Upper lobe of right lung (tissue), 1 donor: ENCODE data around the gene CPM. TPM values are rescaled to one million over a fixed set of nuclear protein-coding genes. Genes with fewer than 3 reads are reported as not detected.
A peak's percentile ranks its signal among the peaks of the same experiment; 100 is the strongest.

Experiments used
- ATAC-seq: fragments of 200-7000 bp; cut with Tn5 transposase; one replicate; pipeline ENCODE4 v1.9.1; 2020; ENCODE audit warnings: mild to moderate bottlenecking, moderate library complexity
- DNase-seq: peaks from one replicate; pipeline ENCODE4 v3.0.0-alpha.2; 2020
- H3K27ac ChIP-seq: fragments of 200-600 bp; one replicate; pipeline ENCODE4 v1.8.0; 2022
- H3K27me3 ChIP-seq: fragments of 200-600 bp; one replicate; pipeline ENCODE4 v1.8.0; 2022; ENCODE audit warnings: mild to moderate bottlenecking
- H3K36me3 ChIP-seq: fragments of 200-600 bp; one replicate; pipeline ENCODE4 v1.8.0; 2022
- H3K4me1 ChIP-seq: fragments of 200-600 bp; one replicate; pipeline ENCODE4 v1.8.0; 2022
- H3K4me3 ChIP-seq: fragments of 200-600 bp; one replicate; pipeline ENCODE4 v1.8.0; 2022; ENCODE audit warnings: mild to moderate bottlenecking
- H3K9me3 ChIP-seq: fragments of 200-600 bp; one replicate; pipeline ENCODE4 v1.8.0; 2022
- intact Hi-C: fragments of 100-400 bp; cut with DNase I; formaldehyde crosslinking; loops from one replicate; pipeline ENCODE4 v1.11.0; 2022
- total RNA-seq: library from RNA; stranded (reverse); fragmentation: NEBNext Ultra II Directional; extraction: Animal tissue kit (Norgen Biotek cat#: 25700); gene quantifications from one replicate; pipeline ENCODE4 v1.2.1, GENCODE V29; 2021
- TF ChIP-seq, protein P1 (sequence below): fragments of 200-600 bp; IDR thresholded peaks from one replicate; pipeline ENCODE4 v1.8.0; 2022; ENCODE audit warnings: antibody characterized with exemption
- donor health status: DM: no; HTN: yes; CAD: no; lungs with severe emphysema.

Gene CPM
- total RNA-seq, 1 donor from 2014 or later: 165 TPM

DNA sequence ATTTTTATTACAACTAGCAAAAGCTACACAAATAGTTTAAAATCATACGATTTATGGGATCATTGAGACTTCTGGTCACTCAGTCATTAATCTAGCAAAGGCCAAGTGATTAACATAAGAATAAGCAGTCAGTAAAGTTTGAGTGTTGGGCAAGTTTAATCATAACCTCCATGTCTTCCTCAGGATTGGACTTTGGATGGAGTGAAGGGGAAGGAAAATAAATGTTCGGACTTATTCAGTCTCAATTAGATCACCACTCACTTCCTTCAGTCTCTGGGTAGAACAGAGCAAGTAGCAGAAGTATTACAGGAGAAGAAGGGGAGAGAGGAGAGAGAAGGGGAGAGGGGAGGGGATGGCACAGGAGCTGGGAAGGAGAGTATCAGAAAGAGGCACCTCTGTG is 31.4 kb downstream of the CPM start:
- peaks cover 16% of the 10 kb centered on the region for H3K4me1 ChIP-seq
- intact Hi-C loops: no loop called here
- no peaks in the 10 kb centered on the region for H3K36me3 ChIP-seq
- H3K27ac ChIP-seq: no peak overlapping the region
- ATAC-seq (no peak), DNase-seq (no peak)
- H3K4me3 ChIP-seq: no peak overlapping the region
- no peaks in the 10 kb centered on the region for H3K27me3 ChIP-seq
- H3K9me3 ChIP-seq: no peaks in the 10 kb centered on the region
- TF ChIP-seq, protein P1, sequence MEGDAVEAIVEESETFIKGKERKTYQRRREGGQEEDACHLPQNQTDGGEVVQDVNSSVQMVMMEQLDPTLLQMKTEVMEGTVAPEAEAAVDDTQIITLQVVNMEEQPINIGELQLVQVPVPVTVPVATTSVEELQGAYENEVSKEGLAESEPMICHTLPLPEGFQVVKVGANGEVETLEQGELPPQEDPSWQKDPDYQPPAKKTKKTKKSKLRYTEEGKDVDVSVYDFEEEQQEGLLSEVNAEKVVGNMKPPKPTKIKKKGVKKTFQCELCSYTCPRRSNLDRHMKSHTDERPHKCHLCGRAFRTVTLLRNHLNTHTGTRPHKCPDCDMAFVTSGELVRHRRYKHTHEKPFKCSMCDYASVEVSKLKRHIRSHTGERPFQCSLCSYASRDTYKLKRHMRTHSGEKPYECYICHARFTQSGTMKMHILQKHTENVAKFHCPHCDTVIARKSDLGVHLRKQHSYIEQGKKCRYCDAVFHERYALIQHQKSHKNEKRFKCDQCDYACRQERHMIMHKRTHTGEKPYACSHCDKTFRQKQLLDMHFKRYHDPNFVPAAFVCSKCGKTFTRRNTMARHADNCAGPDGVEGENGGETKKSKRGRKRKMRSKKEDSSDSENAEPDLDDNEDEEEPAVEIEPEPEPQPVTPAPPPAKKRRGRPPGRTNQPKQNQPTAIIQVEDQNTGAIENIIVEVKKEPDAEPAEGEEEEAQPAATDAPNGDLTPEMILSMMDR: no peak

DNA sequence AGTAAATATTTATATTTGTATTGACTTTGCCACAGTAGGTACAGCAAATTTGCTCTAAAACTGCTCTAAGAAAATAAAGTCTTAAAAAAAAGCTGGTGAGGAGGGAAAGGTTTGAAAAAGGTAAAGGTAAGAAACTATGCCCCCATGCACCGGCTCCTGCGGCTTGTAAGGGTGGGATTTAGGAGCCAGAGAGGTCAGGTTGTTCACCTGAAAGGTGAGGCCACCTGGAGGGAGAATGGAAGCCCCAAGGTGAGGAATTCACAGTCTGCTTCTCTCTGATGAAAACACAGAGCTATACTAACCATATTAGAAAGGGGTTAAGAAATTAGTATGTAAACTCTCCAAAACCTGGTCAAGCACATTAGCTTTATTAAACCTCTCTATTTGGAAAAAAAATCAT is 31.8 kb downstream of the CPM start:
- Histone ChIP-seq H3K36me3 (no peaks in the 10 kb centered on the region), H3K9me3 (no peaks in the 10 kb centered on the region), H3K27me3 (no peaks in the 10 kb centered on the region), H3K4me1 (peaks cover 16% of the 10 kb centered on the region), H3K27ac (no peak overlapping the region), H3K4me3 (no peak overlapping the region)
- DNase-seq (no peak), ATAC-seq (no peak)
- TF ChIP-seq, protein P1: no peak
- intact Hi-C loops: no loop called here

DNA sequence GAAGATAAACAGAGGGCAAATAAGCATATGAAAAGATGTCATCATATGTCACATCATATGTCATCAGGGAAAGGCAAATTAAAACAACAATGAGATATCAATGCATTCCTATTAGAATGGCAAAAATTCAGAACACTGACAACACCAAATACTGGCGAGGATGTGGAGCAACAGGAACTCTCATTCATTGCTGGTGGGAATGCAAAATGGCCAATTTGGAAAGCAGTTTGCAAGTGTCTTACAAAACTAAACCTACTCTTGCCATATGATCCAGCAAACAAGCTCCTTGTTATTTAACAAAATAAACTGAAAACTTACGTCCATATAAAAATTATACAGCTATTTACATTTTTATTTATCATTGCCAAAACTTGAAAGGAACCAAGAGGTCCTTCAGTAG is 32.7 kb downstream of the CPM start:
- no peaks in the 10 kb centered on the region for H3K9me3 ChIP-seq
- TF ChIP-seq, protein P1: no peak
- DNase-seq: no peak
- H3K4me1 ChIP-seq: peaks cover 16% of the 10 kb centered on the region
- ATAC-seq: no peak
- no peak overlapping the region for H3K27ac ChIP-seq
- intact Hi-C loops: no loop called here
- H3K27me3 ChIP-seq: no peaks in the 10 kb centered on the region
- no peak overlapping the region for H3K4me3 ChIP-seq
- no peaks in the 10 kb centered on the region for H3K36me3 ChIP-seq

DNA sequence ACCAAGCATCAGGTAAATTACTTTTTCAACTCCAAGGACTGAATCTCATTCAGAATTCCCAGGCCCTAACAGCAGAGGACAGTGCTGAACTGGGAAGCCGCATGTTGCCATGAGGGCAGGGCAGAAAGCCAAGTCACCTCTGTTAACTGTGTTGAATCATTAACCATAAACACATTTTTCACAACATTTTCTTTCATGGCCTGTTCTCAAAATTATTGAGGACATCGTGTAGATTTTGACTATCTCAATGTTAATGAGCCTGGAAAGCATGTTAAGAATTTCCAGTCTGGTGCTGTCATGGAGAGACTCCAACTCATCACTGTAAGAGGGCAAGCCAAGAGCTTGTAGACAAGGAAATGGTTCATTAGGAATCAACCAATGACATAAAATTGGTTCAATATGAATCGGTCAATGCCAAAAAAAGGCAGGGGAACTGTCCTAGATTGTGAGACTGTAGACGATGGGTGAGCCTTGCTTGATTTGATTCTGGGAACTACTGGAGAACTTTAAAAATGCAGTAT is 33.7 kb downstream of the CPM start:
- H3K27ac ChIP-seq: no peak overlapping the region
- H3K9me3 ChIP-seq: no peaks in the 10 kb centered on the region
- ATAC-seq (peak; percentile 73), DNase-seq (peak; percentile 69)
- no peak overlapping the region for H3K4me3 ChIP-seq
- no peaks in the 10 kb centered on the region for H3K27me3 ChIP-seq
- H3K36me3 ChIP-seq: no peaks in the 10 kb centered on the region
- TF ChIP-seq, protein P1: peak; percentile 44
- H3K4me1 ChIP-seq: peaks cover 16% of the 10 kb centered on the region
- intact Hi-C loops: no loop called here

DNA sequence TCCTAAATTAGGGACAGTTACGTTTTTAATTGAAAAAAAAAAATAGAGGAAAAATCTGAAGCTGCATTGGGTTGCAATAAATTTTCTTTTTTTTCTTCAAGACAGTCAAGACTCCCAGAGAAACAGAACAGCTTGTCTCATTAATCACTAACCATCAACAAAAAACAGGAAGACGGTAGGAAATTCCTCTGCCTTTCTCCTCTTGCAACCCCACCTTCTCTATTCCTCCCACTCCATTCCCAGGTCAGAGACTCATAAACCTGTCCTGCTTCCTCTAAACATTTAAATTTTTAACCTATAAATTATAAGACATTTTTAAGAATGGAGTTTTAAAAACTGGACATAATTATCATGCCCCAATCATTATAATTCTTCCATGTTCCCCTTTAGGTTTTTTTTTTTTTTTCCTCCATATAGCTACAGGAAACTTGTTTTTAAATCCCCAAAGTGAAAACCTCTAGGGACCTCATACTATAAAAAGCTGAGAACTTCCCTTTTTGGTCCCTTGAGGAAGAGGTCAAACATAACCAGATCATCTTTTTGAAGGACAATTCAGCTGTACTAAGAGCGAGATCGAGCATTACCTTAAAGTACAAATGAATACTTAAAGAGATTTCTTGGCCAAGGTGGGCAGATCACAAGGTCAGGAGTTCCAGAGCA is 36.0 kb downstream of the CPM start:
- no peaks in the 10 kb centered on the region for H3K27me3 ChIP-seq
- no peaks in the 10 kb centered on the region for H3K9me3 ChIP-seq
- peaks cover 16% of the 10 kb centered on the region for H3K4me1 ChIP-seq
- TF ChIP-seq, protein P1: no peak
- ATAC-seq: no peak
- intact Hi-C loops: no loop called here
- no peak overlapping the region for H3K4me3 ChIP-seq
- DNase-seq: no peak
- no peaks in the 10 kb centered on the region for H3K36me3 ChIP-seq
- H3K27ac ChIP-seq: no peak overlapping the region
